NCI-H69 (cell line): ENCODE results near the gene SLC52A3.
"Not testable (repeated sequence)": the region's sequence is repeated elsewhere in the genome, so short reads cannot be mapped to it uniquely, and the experiment has no call there.

Experiments
- DNase-seq: peaks from one replicate; lab custom pipeline; 2025; lab: John Stamatoyannopoulos, UW

SLC52A3 gene

DNA sequence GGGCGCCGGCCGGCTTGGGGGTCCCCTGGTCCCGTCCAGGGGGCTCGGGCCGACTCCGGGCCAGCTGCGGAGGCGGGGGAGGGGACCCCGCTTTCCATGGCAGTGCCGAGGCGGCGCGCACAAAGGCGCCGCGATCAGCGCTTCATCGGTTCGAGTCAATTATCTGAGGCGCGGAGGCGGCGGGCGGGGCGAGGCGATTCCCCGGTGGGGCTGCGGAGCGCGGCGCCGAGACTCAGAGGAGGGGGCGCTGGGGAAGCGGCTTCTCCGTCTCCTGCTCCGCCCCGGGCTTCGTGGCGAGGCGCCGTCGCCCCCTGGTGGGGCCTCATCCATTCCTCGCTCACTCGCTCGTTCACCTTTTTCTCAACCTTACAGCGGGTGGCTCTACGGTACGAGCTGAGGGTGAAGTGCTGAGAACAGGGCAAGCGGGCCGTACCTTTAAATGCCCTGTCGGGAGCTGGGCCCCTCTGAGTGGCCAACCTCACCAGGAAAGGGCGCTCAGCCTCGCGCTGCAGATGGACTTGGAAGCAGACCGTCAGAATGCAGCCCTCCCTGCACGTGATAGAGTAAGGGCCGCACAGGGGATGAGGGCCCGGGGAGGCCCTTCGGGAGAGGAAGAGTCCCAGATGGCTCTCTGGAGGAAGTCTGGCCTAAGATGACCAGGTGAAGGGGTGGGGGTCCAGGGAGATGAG, 39.9 kb downstream of the SLC52A3 start:
- peak; percentile 78 for DNase-seq

GRCh38 chr20:726160-726559, 42.1 kb downstream of the SLC52A3 start:
- DNase-seq, result no peak

DNA sequence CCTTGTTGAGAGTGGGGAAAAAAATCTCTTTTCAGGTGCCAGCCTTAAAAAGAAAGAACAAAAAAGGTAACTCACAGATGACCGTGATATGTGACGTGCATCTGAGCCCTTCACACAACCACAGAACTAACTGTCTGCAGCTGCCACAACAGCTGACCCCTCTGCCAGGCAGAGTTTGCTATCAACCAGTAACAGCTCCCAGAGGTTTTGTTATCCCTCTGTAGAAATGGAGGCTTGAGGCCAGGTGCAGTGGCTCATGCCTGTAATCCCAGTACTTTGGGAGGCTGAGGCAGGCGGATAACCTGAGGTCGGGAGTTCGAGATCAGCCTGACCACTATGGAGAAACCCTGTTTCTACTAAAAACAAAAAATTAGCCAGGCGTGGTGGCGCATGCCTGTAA, 42.8 kb downstream of the SLC52A3 start:
- no peak for DNase-seq

GRCh38 chr20:724797-725196, 43.5 kb downstream of the SLC52A3 start:
- not testable (repeated sequence) for DNase-seq

DNA sequence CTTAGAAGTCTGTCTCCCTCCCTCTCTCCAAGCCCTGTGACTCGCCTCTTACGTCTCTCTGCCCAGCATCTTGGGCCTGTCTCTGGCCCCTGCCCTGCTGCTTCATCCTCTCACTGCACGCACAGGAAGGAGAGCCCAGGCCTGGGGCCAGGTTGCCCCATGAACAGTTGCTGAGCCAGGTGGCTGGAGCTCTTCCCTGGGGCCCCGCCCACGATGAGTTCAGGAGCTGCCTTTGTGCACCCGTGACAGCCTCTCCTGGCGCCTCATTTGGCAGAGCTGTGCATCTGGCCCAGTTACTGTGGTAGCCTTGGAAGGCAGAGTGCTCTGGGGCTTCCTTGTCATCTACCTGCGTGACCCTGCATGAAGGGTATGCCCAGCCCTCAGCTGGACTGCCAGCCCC, 44.5 kb downstream of the SLC52A3 start:
- DNase-seq, result peak; percentile 49

GRCh38 chr20:722822-723644, 45.3 kb downstream of the SLC52A3 start:
- DNase-seq, result no peak

GRCh38 chr20:721876-722275, 46.4 kb downstream of the SLC52A3 start:
- DNase-seq, result no peak

DNA sequence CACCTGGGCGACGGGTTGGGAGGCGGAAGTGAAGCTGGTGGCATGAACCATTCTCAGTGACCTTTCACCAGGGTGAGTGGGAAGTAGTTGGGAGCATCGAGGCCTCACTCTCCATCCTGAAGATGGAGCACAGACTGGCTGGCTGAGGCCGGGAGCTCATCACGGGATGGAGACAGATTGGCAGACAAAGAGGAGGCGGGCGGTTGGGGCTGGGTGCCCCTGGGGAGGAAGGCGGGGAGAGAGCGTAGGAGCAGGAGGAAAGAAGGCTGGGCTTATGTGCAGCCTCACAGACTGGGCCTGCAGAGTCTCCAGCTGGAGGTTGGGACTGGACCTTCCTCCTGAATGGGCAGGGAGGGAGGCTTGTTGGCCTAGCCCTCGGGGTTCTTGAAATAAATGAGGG, 48.5 kb downstream of the SLC52A3 start:
- peak; percentile 21 for DNase-seq

- no peak for DNase-seq
Observed at GRCh38 chr20:719068-719467, 49.2 kb downstream of the SLC52A3 start.

DNA sequence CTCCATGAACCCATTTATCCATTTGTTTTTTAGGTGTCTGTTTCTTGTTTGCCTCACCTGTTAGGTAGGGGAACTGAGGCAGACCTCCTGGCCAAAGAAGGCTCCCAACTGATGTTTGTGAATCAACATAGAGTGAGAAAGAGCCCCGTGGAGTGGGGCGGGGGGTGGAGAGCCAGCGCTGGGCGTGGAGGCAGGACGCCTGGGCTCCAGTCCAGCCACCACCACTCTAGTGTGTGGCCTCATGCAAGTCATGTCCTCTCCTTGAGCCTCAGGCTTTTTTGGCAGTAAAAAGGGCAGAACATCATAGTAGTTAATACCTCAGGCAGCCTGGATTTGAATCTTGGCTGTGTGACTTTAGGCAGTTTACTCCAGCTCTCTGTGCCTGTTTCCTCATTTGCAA, 50.5 kb downstream of the SLC52A3 start:
- no peak for DNase-seq

- no peak for DNase-seq
Observed at GRCh38 chr20:717271-717670, 51.0 kb downstream of the SLC52A3 start.

DNA sequence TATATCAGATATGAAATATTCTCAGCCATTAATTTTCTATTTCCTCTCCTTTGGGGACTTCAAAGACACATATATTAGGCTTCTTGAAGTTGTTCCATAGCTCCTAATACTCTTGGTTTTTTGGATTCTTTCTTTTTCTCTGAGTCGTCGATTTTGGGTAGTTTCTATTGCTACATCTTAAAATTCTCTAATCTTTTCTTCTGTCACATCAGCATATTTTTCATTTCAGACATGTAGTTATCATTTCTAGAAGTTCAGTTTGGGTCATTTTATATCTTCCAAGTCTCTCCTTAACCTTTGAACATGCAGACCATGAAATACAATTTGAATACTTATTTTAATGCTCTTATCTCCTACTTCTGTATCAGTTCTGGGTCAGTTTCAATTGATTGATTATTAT, 53.8 kb downstream of the SLC52A3 start:
- DNase-seq, result no peak

GRCh38 chr20:711576-711975, 56.7 kb downstream of the SLC52A3 start:
- no peak for DNase-seq

DNA sequence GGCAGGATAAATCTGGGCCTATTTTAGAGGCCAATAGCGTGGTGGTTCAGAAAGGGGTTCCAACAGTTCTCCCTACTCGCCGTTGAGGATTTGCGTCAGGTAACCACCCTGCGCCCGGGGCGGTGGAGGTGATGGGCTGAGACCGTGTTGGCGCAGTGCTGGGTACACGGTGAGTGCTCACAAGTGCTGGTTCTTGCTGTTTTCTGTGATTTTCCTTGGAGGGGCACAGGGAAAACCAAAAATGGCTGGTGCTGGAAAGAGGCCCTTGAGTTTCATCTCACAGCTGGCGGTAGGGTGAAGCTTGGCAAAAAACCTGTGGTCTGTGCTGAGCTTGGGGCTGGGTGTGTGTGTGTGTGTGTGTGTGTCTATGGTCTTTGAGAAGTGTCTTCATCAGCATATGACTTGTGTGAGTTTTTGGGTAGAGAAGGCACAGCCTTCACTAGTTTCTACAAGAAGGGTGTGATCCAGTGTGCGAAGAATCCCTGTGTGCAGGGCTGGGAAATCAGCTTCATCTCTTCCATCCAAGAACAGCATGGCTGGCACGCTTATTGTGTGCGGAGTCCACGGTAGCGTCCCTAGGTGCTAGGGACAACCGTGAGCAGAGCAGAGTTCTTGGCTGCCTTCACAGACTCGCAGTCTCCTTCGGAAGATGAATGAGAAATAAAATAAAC, 57.4 kb downstream of the SLC52A3 start:
- no peak for DNase-seq
